ENCODE data around the gene DAD1.

DNA sequence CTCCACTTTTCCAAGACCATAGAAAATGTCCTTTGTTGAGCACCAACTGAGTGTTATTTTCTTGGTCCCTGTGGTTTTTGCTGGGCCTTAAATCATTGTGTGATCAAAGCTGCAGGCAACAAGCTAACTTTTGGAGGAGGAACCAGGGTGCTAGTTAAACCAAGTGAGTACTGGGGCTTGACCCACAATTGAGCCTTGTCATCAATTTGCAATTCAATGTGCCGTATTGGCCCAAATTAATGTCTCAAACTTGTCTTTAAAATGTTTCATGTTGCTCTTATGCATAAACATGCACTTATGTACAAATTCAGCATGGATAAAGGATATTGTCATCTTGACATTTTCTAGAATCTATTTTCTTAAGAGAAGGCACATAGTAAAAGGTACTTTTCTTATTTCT lies 62.3 kb downstream of the DAD1 start:
- TF ChIP-seq, protein P1, sequence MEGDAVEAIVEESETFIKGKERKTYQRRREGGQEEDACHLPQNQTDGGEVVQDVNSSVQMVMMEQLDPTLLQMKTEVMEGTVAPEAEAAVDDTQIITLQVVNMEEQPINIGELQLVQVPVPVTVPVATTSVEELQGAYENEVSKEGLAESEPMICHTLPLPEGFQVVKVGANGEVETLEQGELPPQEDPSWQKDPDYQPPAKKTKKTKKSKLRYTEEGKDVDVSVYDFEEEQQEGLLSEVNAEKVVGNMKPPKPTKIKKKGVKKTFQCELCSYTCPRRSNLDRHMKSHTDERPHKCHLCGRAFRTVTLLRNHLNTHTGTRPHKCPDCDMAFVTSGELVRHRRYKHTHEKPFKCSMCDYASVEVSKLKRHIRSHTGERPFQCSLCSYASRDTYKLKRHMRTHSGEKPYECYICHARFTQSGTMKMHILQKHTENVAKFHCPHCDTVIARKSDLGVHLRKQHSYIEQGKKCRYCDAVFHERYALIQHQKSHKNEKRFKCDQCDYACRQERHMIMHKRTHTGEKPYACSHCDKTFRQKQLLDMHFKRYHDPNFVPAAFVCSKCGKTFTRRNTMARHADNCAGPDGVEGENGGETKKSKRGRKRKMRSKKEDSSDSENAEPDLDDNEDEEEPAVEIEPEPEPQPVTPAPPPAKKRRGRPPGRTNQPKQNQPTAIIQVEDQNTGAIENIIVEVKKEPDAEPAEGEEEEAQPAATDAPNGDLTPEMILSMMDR (conservative IDR thresholded peaks at IDR 0.05; ENCODE audit: low read length) = no peak
- TF ChIP-seq EZH2phosphoT487 (IDR thresholded peaks at IDR 0.05; ENCODE audit: borderline replicate concordance, low read depth, low read length) = no peak

Measured in OCI-LY7 (cell line).